GM18498 (cell line): ENCODE results near the gene BZW2.
"Not testable (repeated sequence)": the region's sequence is repeated elsewhere in the genome, so short reads cannot be mapped to it uniquely, and the experiment has no call there.

Source experiments
- ATAC-seq: cut with Tn5 transposase; IDR thresholded peaks from one replicate; pipeline ENCODE4 v1.9.1; 2021; ENCODE audit warnings: mild to moderate bottlenecking, moderate library complexity; ENCODE audit not compliant: unreplicated experiment

Gene BZW2

DNA sequence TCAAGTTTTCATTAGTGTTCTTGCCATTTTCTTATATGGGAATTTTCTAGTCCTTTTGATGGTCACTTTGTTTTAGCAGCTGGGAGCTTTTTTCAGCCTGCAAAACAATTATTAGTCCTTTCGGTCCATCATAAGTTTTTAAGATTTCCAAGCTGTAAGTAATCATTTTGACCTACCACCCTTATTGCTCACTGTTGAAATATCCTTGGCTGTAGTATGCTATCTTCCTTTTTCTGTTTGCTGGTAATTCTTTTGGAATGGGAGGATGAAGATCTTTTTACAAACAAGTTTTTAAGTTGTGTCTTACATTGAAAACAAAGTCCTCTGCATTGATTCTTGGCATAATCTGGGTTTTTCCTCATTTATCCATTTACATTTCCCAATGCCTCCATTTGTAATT is 24.0 kb downstream of the BZW2 start:
- ATAC-seq, result no peak

- ATAC-seq, result no peak
Measured at GRCh38 chr7:16670731-16671344, 24.9 kb downstream of the BZW2 start.

DNA sequence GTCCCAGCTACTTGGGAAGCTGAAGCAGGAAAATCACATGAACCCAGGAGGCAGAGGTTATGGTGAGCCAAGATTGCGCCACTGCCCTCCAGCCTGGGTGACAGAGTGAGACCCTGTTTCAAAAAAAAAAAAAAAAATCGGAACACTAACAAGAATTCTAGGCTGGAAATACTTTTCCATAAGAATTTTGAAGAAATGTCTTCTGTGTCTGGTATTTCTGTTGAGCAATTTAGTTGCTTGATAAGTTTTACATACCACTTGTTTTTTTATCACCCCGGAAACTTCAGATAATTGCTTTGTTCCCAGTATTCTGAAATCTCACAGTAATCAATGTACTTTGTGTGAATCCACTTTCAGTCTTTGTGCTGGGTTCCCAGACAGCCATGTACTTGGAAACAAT is 25.8 kb downstream of the BZW2 start:
- ATAC-seq, result no peak

DNA sequence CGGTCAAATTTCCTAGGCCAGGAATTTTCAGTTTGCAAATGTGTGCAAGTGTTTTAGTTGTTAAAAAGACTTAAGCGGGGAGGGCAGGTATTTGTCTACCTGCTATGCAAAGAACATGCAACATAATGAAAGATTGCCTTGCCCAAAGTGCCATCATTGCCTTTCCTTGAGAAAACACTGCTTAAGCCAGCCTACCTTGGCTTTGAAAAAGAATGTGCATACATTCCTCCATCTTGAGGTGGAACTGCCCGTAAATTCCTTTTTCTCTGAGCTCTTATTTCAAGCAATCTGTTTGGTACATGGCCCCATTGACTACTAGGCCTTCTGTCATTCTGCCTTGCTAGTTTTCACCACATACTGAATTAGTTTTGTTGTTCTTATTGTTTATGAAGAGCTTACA is 29.3 kb downstream of the BZW2 start:
- ATAC-seq, result no peak

GRCh38 chr7:16677978-16678494 is 32.1 kb downstream of the BZW2 start:
- ATAC-seq, result no peak

DNA sequence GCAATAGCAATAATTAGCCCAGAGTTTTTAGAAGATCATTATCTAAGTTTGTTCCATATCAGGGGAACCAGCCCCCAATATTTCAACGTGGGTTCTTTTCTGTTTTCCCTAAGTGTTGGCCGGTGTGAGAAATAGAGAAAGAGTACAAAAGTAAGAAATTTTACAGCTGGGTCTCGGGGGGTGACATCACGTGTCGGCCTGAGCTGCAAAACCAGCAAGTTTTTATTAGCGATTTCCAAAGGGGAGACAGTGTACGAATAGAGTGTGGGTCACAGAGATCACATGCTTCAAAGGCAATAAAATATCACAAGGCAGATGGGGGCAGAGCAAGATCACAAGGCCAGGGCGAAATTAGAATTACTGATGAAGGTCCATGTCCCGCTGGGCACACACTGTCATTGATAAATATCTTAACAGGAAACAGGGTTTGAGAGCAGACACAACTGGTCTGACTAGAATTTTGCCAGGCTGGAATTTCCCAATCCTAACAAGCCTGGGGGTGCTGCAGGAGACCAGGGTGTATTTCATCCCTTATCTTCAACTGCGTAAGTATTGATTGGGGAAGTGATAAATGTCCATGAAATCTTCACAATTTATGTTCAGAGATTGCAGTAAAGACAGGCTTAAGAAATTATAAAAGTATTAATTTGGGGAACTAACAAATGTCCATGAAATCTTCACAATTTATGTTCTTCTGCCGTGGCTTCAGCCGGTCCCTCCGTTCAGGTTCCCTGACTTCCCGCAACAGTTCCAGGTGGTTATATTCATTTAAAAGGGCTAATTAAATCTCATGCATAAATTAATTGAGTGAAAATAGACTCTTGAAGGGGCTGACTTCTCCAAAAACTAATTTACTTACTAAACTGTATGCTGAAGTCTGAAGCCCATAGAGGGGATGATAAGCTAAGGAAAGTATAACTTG is 32.9 kb downstream of the BZW2 start:
- ATAC-seq, result not testable (repeated sequence)

- no peak for ATAC-seq
Measured at GRCh38 chr7:16684935-16685334, 39.0 kb downstream of the BZW2 start.

- no peak for ATAC-seq
Measured at GRCh38 chr7:16685535-16685934, 39.6 kb downstream of the BZW2 start.

- no peak for ATAC-seq
Measured at GRCh38 chr7:16688249-16688648, 42.3 kb downstream of the BZW2 start.

GRCh38 chr7:16691241-16691640 is 45.3 kb downstream of the BZW2 start:
- ATAC-seq, result no peak

DNA sequence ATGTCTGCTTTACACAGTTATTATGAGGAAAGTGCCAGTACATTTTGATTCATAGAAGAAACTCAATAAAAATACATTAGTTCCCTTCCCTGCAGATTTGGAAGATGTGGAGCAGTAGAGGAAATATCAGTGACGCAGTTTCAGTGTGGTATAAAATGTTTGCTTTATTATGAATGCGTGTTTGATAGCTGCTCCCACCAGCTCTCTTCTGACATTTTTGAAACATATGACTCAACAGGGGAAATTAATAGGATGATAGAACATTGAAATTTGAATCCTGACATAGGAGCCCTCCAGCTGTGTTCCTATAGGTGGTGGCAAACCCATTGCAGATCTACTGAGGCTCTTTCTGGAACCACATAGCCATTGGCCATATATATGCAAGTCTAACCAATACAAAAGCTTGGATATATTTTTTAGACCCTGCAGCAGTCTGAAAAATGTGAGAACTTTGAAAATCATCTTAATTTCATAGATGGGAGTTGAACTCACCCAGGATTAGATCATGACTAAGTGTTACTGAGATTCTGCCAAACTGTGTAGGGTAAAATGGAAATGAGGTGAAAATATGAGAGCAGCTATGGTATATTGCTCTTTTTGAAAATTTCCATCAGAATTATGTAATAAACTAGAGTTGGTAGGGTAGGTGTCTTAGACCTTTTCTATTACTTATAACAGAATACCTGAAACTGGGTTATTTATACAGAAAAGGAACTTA is 47.8 kb downstream of the BZW2 start:
- no peak for ATAC-seq

DNA sequence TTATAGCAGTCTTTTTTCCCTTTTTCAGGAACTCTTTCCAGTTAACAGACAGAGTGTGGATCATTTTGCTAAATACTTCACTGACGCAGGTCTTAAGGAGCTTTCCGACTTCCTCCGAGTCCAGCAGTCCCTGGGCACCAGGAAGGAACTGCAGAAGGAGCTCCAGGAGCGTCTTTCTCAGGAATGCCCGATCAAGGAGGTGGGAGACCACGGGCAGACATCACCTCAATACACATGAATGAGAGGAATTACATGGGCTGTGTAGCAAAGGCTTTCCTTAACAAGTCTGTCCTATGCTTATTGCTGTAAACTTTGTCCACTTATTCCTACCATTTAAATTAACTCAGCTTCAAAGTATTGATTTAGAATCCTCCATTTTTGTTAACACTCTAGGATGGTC is 48.8 kb downstream of the BZW2 start:
- no peak for ATAC-seq

- ATAC-seq, result no peak
Measured at GRCh38 chr7:16695621-16696237, 49.7 kb downstream of the BZW2 start.

GRCh38 chr7:16697507-16698199 is 51.7 kb downstream of the BZW2 start:
- no peak for ATAC-seq

- no peak for ATAC-seq
Measured at GRCh38 chr7:16698200-16698905, 52.4 kb downstream of the BZW2 start.

DNA sequence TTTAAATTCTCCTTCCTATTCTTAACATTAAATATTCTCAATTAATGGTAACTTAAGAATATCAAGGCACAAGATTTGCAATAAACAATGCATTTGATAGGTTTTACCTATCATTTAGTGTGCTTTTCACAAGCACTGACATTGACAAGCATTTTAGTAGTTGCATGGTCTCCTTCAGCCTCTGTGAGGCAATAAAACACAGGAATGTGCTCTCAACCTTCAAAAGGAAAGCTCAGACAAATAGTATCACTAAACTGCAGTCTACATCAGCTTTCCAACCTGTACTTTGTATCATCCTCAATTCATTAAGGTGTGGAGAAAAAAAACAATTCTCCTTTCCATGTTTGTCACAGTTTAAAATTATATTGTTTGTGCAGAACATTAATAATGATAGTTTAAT is 56.5 kb downstream of the BZW2 start:
- no peak for ATAC-seq

- ATAC-seq, result no peak
Measured at GRCh38 chr7:16708511-16708910, 62.5 kb downstream of the BZW2 start.

DNA sequence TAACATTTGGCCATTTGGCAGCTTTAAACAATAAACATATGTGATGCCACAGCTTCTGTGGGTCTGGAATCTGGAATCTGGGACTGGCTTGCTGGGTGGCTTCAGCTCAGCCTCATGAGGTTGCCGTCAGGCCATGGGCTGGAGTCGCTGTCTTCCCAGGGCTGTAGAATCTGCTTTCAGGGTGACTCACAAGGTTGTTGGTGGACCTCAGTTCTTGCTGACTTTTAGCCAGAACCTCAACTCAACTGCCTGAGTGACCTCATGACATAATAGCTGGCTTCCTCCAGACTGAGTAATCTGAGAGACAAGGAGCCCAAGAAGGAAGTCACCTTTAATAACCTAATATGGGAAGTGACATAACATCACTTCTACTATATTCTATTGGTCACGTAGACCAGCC is 63.0 kb downstream of the BZW2 start:
- no peak for ATAC-seq

DNA sequence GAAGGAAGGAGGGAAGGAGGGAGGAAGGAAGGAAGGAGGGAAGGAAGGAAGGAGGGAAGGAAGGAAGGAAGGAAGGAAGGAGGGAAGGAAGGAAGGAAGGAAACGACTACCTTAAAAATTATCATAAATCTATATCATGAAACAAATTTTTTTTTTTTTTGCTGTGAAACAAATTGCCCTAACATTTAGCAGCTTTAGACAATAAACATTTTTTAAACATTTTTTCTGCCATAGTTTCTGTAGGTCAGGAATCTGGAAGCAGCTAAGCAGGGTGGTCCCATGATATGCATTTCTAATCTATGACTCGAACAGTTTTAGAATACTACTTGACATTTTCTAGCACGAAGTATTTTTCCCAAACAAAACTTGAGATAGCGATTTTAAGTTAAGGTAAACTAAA is 64.7 kb downstream of the BZW2 start:
- ATAC-seq, result no peak

DNA sequence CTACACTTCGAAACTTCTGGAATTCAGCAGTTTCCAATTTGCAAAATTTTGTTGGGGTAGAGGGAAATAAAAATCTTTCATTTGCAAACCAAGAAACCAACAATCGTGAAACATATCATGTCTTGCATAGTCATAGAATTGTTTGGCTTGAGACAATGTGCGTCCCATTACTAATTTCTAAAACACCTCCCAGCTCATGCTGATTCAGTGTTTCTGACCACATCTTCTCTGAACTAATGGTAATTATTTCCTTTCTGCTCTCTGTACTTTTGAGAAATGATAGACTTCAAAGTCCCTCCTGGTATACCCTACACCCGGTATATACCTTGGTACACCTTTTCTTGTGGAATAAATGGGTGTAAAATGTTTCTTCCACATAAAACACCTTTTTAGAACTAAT is 65.7 kb downstream of the BZW2 start:
- ATAC-seq, result no peak
